NB4 (cell line): Measurements from ENCODE around the gene NAT8L.

Experiments used
- CTCF ChIP-seq: IDR thresholded peaks from one replicate; pipeline ENCODE4 v1.5.1; 2012; ENCODE audit warnings: low read depth, low read length
- MAX ChIP-seq: IDR thresholded peaks from 2 replicates; pipeline ENCODE4 v1.6.1; 2011; ENCODE audit warnings: low read depth, low read length
- POLR2A ChIP-seq: IDR thresholded peaks from 2 replicates; pipeline ENCODE4 v1.6.1; 2011; ENCODE audit warnings: mild to moderate bottlenecking; ENCODE audit not compliant: insufficient read length; ENCODE audit errors: extremely low read depth

GRCh38 chr4:2009651-2010233 is 49.4 kb upstream of the NAT8L start:
- TF ChIP-seq CTCF, result no peak
- TF ChIP-seq POLR2A, result no peak
- TF ChIP-seq MAX, result no peak
